Measurements from ENCODE around the gene PPIH.

The PPIH gene

GRCh38 chr1:42639116-42639515, 19.1 kb upstream of the PPIH start:
- Histone ChIP-seq H3K36me3 (no peaks in the 10 kb centered on the region), H3K4me3 (ENCODE audit: low read depth in 1 of 2, low read length in 1 of 2) (no peak overlapping the region), H3K27me3 (no peaks in the 10 kb centered on the region), H3K9me3 (no peaks in the 10 kb centered on the region), H3K27ac (no peak overlapping the region), H3K4me1 (ENCODE audit: control insufficient read depth in 1 of 2, insufficient read depth in 1 of 2, low read depth in 1 of 2, low read length in 1 of 2) (no peaks in the 10 kb centered on the region)
- TF ChIP-seq CTCF (IDR thresholded peaks at IDR 0.05), result no peak

- Histone ChIP-seq H3K4me3 (ENCODE audit: low read depth in 1 of 2, low read length in 1 of 2) (no peak overlapping the region), H3K36me3 (no peaks in the 10 kb centered on the region), H3K27me3 (no peaks in the 10 kb centered on the region), H3K27ac (no peak overlapping the region), H3K9me3 (no peaks in the 10 kb centered on the region), H3K4me1 (ENCODE audit: control insufficient read depth in 1 of 2, insufficient read depth in 1 of 2, low read depth in 1 of 2, low read length in 1 of 2) (no peaks in the 10 kb centered on the region)
- TF ChIP-seq CTCF (IDR thresholded peaks at IDR 0.05), result no peak
Observed at GRCh38 chr1:42646056-42646455, 12.2 kb upstream of the PPIH start.

GRCh38 chr1:42657201-42657600, 1.0 kb upstream of the PPIH start:
- TF ChIP-seq CTCF (IDR thresholded peaks at IDR 0.05), result no peak
- H3K36me3 ChIP-seq, result no peaks in the 10 kb centered on the region
- H3K27me3 ChIP-seq, result no peaks in the 10 kb centered on the region
- H3K4me3 ChIP-seq (ENCODE audit: low read depth in 1 of 2, low read length in 1 of 2), result peak overlapping the region in 1 of 2 experiments; percentile 67
- H3K4me1 ChIP-seq (ENCODE audit: control insufficient read depth in 1 of 2, insufficient read depth in 1 of 2, low read depth in 1 of 2, low read length in 1 of 2), result peaks cover 16 to 19% of the 10 kb centered on the region in 2 experiments
- no peaks in the 10 kb centered on the region for H3K9me3 ChIP-seq
- H3K27ac ChIP-seq, result no peak overlapping the region

GRCh38 chr1:42658877-42659337, 684 bp downstream of the PPIH start:
- no peak for TF ChIP-seq CTCF (IDR thresholded peaks at IDR 0.05)
- H3K27me3 ChIP-seq, result no peaks in the 10 kb centered on the region
- no peaks in the 10 kb centered on the region for H3K36me3 ChIP-seq
- peak overlapping the region; percentile 67 to 88 for H3K4me3 ChIP-seq (ENCODE audit: low read depth in 1 of 2, low read length in 1 of 2)
- H3K27ac ChIP-seq, result peak overlapping the region; percentile 67
- H3K9me3 ChIP-seq, result no peaks in the 10 kb centered on the region
- peaks cover 16 to 19% of the 10 kb centered on the region in 2 experiments for H3K4me1 ChIP-seq (ENCODE audit: control insufficient read depth in 1 of 2, insufficient read depth in 1 of 2, low read depth in 1 of 2, low read length in 1 of 2)

DNA sequence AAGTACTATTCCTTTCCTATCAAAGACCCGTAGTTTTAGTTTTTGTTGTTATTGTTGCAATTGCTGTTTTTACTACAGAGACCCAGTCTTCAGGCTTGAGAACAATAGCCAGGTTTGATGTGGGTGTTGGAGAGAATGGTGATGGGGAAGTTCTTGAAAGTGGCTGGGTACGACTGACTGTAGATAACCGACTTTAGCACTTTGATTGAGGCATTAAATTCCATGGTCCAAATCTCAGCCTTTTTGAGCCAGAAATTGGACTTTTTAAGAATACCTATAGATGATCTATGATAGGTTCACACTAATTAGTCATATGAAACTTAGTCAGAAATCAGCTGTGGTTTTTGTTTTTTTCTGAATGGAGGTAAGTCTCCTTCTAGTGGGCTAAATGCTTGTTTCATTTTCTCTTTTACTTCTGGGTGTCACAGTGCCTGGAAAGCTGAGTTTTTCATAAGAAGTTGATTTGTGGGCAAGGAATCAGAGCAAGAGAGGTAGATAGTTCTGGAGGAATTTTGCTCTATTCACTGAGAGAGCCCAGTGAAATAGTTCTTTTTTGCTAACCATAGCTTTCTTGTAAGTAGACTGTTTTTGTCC, 2.8 kb downstream of the PPIH start:
- H3K27me3 ChIP-seq, result no peaks in the 10 kb centered on the region
- H3K36me3 ChIP-seq, result peaks cover 21% of the 10 kb centered on the region

More for the DNA sequence above, 2.8 kb downstream of the PPIH start:
- Histone ChIP-seq H3K27ac (no peak overlapping the region), H3K9me3 (no peaks in the 10 kb centered on the region), H3K4me1 (ENCODE audit: control insufficient read depth in 1 of 2, insufficient read depth in 1 of 2, low read depth in 1 of 2, low read length in 1 of 2) (peaks cover 16 to 19% of the 10 kb centered on the region in 2 experiments), H3K4me3 (ENCODE audit: low read depth in 1 of 2, low read length in 1 of 2) (no peak overlapping the region)
- no peak for TF ChIP-seq CTCF (IDR thresholded peaks at IDR 0.05)

All from neutrophil (primary cell).